GM18511 (cell line): Measurements from ENCODE around the gene NCOA4.
"Not testable (repeated sequence)": the region's sequence is repeated elsewhere in the genome, so short reads cannot be mapped to it uniquely, and the experiment has no call there.

Experiments
- ATAC-seq: cut with Tn5 transposase; IDR thresholded peaks from one replicate; pipeline ENCODE4 v1.9.1; 2021; ENCODE audit warnings: mild to moderate bottlenecking, moderate library complexity; ENCODE audit not compliant: unreplicated experiment

NCOA4 gene

GRCh38 chr10:46052791-46053375, 22.5 kb upstream of the NCOA4 start:
- no peak for ATAC-seq

- no peak for ATAC-seq
Measured at GRCh38 chr10:46052057-46052790, 21.8 kb upstream of the NCOA4 start.

GRCh38 chr10:46050941-46051623, 20.7 kb upstream of the NCOA4 start:
- ATAC-seq, result no peak

GRCh38 chr10:46049497-46049831, 19.0 kb upstream of the NCOA4 start:
- ATAC-seq, result not testable (repeated sequence)

- no peak for ATAC-seq
Measured at GRCh38 chr10:46048152-46048551, 17.7 kb upstream of the NCOA4 start.

GRCh38 chr10:46046261-46046660, 15.8 kb upstream of the NCOA4 start, which contains the start of gene MSMB:
Gene MSMB, minus strand, starts transcription at chr10:46046269. Its CDS starts 32 bp downstream, at chr10:46046237.
- ATAC-seq, result no peak

- ATAC-seq, result no peak
Measured at GRCh38 chr10:46042527-46042926, 12.1 kb upstream of the NCOA4 start.

- ATAC-seq, result no peak
Measured at GRCh38 chr10:46040004-46040403, 9.6 kb upstream of the NCOA4 start.

- no peak for ATAC-seq
Measured at GRCh38 chr10:46037107-46037825, 6.8 kb upstream of the NCOA4 start.

GRCh38 chr10:46035923-46036849, 5.8 kb upstream of the NCOA4 start:
- no peak for ATAC-seq

- ATAC-seq, result no peak
Measured at GRCh38 chr10:46033602-46034011, 3.2 kb upstream of the NCOA4 start.

GRCh38 chr10:46031648-46032532, 1.5 kb upstream of the NCOA4 start:
- ATAC-seq, result no peak

- ATAC-seq, result no peak
Measured at GRCh38 chr10:46029461-46030030, 877 bp downstream of the NCOA4 start.

- peak; percentile 51 for ATAC-seq
Measured at GRCh38 chr10:46028584-46029460, 1.6 kb downstream of the NCOA4 start.

- ATAC-seq, result no peak
Measured at GRCh38 chr10:46026106-46026505, 4.3 kb downstream of the NCOA4 start.

- no peak for ATAC-seq
Measured at GRCh38 chr10:46025406-46025805, 5.0 kb downstream of the NCOA4 start.

- no peak for ATAC-seq
Measured at GRCh38 chr10:46024948-46025347, 5.5 kb downstream of the NCOA4 start.
